ENCODE data around the gene MCC. TPM values are rescaled to one million over a fixed set of nuclear protein-coding genes. Genes with fewer than 3 reads are reported as not detected.

MCC gene
- total RNA-seq, 1 experiment from 2014 or later: 7.1 TPM

DNA sequence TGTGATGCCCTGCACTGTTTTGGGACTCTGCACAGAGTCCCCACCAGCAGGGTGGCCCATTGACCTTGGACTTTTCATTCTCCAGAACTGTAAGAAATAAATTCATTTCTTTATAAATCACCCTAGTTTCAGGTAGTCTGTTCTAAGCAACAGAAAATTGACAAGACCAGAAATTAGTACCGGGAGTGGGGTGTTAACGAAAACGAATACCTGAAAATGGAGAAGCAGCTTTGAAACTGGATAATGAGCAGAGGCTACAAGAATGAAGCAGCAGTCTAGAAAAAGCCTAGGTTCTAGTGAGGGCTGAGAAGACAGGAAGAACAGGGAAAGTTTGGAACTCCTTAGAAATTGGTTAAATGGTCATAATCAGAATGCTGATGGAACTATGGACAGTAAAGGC lies 2.1 kb upstream of the MCC start:
- Histone ChIP-seq H3K27ac (ENCODE audit: low read length) (no peak overlapping the region), H3K9me2 (replicated peaks; ENCODE audit: low read length) (no peaks in the 10 kb centered on the region), H2AFZ (ENCODE audit: low read length) (no peak overlapping the region), H3K79me2 (ENCODE audit: low read length) (no peaks in the 10 kb centered on the region), H3K9me3 (ENCODE audit: low read length) (peaks cover 11% of the 10 kb centered on the region), H3K4me2 (ENCODE audit: low read length) (no peak overlapping the region), H3K9ac (ENCODE audit: low read length) (no peak overlapping the region), H3K27me3 (ENCODE audit: low read length) (peaks cover 16% of the 10 kb centered on the region; the same call in 1 of the 2 replicates), H3K4me3 (ENCODE audit: low read length) (no peak overlapping the region), H4K20me1 (ENCODE audit: low read length) (no peaks in the 10 kb centered on the region), H3K36me3 (ENCODE audit: low read depth, low read length) (no peaks in the 10 kb centered on the region), H3K4me1 (ENCODE audit: insufficient read depth, low read length) (peaks cover 15% of the 10 kb centered on the region), H3F3A (ENCODE audit: low read length, unreplicated experiment) (no peaks in the 10 kb centered on the region)
- ChIA-PET CTCF (no interaction called here), POLR2A (ENCODE audit: unreplicated experiment) (no interaction called here)
- ATAC-seq (no peak), DNase-seq (no peak)
- intact Hi-C loops (cut with micrococcal nuclease): no loop called here
- TF ChIP-seq, protein P1, sequence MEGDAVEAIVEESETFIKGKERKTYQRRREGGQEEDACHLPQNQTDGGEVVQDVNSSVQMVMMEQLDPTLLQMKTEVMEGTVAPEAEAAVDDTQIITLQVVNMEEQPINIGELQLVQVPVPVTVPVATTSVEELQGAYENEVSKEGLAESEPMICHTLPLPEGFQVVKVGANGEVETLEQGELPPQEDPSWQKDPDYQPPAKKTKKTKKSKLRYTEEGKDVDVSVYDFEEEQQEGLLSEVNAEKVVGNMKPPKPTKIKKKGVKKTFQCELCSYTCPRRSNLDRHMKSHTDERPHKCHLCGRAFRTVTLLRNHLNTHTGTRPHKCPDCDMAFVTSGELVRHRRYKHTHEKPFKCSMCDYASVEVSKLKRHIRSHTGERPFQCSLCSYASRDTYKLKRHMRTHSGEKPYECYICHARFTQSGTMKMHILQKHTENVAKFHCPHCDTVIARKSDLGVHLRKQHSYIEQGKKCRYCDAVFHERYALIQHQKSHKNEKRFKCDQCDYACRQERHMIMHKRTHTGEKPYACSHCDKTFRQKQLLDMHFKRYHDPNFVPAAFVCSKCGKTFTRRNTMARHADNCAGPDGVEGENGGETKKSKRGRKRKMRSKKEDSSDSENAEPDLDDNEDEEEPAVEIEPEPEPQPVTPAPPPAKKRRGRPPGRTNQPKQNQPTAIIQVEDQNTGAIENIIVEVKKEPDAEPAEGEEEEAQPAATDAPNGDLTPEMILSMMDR (conservative IDR thresholded peaks at IDR 0.05; ENCODE audit: low read depth, low read length): no peak
- TF ChIP-seq EZH2 (IDR thresholded peaks at IDR 0.05; ENCODE audit: low read length, unreplicated experiment) (no peak), EZH2phosphoT487 (IDR thresholded peaks at IDR 0.05; ENCODE audit: borderline replicate concordance, low read length) (no peak)
- BruUV-seq (replicated peaks): no TSS peak

DNA sequence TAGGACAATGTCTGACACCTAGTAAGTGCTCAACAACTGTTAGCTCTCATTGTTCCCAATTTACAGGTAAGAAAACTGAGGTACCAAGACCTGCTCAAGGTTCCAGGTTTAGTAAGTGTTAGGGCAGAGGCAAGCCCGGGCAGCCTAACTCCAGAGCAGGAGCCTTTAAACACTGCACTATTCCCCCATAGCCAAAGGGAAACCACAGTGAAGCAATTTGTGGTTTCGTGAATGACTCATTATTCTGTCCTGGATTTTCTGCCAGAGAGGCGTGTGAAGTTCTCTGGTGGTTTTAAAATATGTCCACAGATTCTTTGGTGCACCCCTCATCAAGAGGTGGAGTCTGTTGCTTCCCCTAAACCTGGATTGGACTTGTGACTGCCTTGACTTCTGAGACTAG lies 1.0 kb upstream of the MCC start:
- CTCF ChIA-PET: no interaction called here
- Histone ChIP-seq H3K27me3 (ENCODE audit: low read length) (peaks cover 16% of the 10 kb centered on the region; the same call in 1 of the 2 replicates), H4K20me1 (ENCODE audit: low read length) (no peaks in the 10 kb centered on the region), H3K9ac (ENCODE audit: low read length) (no peak overlapping the region), H3K36me3 (ENCODE audit: low read depth, low read length) (no peaks in the 10 kb centered on the region), H3K79me2 (ENCODE audit: low read length) (no peaks in the 10 kb centered on the region), H3K9me3 (ENCODE audit: low read length) (peaks cover 11% of the 10 kb centered on the region), H3K4me2 (ENCODE audit: low read length) (peak overlapping the region; percentile 97), H3K4me1 (ENCODE audit: insufficient read depth, low read length) (peaks cover 13% of the 10 kb centered on the region), H3K4me3 (ENCODE audit: low read length) (peak overlapping the region; percentile 87; the same call in 1 of the 2 replicates), H3F3A (ENCODE audit: low read length, unreplicated experiment) (no peaks in the 10 kb centered on the region), H2AFZ (ENCODE audit: low read length) (no peak overlapping the region), H3K27ac (ENCODE audit: low read length) (peak overlapping the region; percentile 22), H3K9me2 (replicated peaks; ENCODE audit: low read length) (no peaks in the 10 kb centered on the region)
- ATAC-seq (peak; percentile 85), DNase-seq (peak; percentile 97)
- POLR2A ChIA-PET (ENCODE audit: unreplicated experiment): no interaction called here
- TF ChIP-seq EZH2phosphoT487 (IDR thresholded peaks at IDR 0.05; ENCODE audit: borderline replicate concordance, low read length) (no peak), EZH2 (IDR thresholded peaks at IDR 0.05; ENCODE audit: low read length, unreplicated experiment) (no peak)
- TF ChIP-seq, protein P1 (conservative IDR thresholded peaks at IDR 0.05; ENCODE audit: low read depth, low read length): no peak
- no TSS peak for BruUV-seq (replicated peaks)
- intact Hi-C loops (cut with micrococcal nuclease): loop anchor here (1.0 to 5.0 kb wide), 3 partner anchors 22 to 110 kb away; no protein-coding TSS in a partner anchor

DNA sequence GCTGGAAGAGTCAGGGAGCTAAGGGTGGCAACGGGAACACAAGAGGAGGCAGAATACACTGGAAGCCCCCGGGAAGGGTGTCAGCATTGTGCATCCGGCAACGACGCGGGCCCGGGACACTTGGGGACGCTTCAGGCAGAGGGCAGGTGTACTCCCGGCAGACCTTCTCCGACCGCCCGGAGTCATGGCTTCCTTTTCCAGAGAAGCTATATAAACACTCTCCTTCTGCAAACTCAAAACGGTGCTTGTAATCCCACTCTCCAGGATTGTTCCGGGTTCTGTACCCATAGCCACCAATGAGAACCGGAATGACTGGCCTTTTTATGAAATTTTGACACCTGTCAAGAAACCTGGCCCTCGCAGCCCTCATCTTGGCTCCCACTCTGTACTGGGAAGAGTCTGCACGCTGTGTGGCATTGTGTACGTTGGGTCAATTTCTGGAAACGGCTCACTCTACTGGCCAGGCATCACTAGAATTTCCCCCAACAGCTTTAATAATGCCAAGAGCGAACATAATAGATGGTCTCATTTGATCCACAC lies 462 bp upstream of the MCC start:
- POLR2A ChIA-PET (ENCODE audit: unreplicated experiment): no interaction called here
- Histone ChIP-seq H3K36me3 (ENCODE audit: low read depth, low read length) (no peaks in the 10 kb centered on the region), H3K27me3 (ENCODE audit: low read length) (peaks cover 16% of the 10 kb centered on the region; the same call in 1 of the 2 replicates), H3F3A (ENCODE audit: low read length, unreplicated experiment) (no peaks in the 10 kb centered on the region), H3K9ac (ENCODE audit: low read length) (peak overlapping the region; percentile 21; the same call in 1 of the 2 replicates), H3K4me3 (ENCODE audit: low read length) (peak overlapping the region; percentile 87), H3K27ac (ENCODE audit: low read length) (no peak overlapping the region), H2AFZ (ENCODE audit: low read length) (peak overlapping the region; percentile 99), H3K9me2 (replicated peaks; ENCODE audit: low read length) (no peaks in the 10 kb centered on the region), H3K4me1 (ENCODE audit: insufficient read depth, low read length) (peaks cover 13% of the 10 kb centered on the region), H3K9me3 (ENCODE audit: low read length) (peaks cover 11% of the 10 kb centered on the region), H3K4me2 (ENCODE audit: low read length) (peak overlapping the region; percentile 97), H4K20me1 (ENCODE audit: low read length) (no peaks in the 10 kb centered on the region), H3K79me2 (ENCODE audit: low read length) (no peaks in the 10 kb centered on the region)
- BruUV-seq (replicated peaks): no TSS peak
- CTCF ChIA-PET: no interaction called here
- DNase-seq: peak; percentile 12
- peak; percentile 29 for ATAC-seq
- intact Hi-C loops (cut with micrococcal nuclease): loop anchor here (1.0 to 5.0 kb wide), 3 partner anchors 22 to 109 kb away; no protein-coding TSS in a partner anchor
- no peak for TF ChIP-seq EZH2phosphoT487 (IDR thresholded peaks at IDR 0.05; ENCODE audit: borderline replicate concordance, low read length)
- TF ChIP-seq, protein P1 (conservative IDR thresholded peaks at IDR 0.05; ENCODE audit: low read depth, low read length): no peak
- no peak for TF ChIP-seq EZH2 (IDR thresholded peaks at IDR 0.05; ENCODE audit: low read length, unreplicated experiment)

All from PC-3 (cell line).